ENCODE measurements around the gene FAHD2A. TPM values are rescaled to one million over a fixed set of nuclear protein-coding genes. Genes with fewer than 3 reads are reported as not detected.

FAHD2A gene
- polyA plus RNA-seq, 2 donors = 9.3 to 11.9 TPM

DNA sequence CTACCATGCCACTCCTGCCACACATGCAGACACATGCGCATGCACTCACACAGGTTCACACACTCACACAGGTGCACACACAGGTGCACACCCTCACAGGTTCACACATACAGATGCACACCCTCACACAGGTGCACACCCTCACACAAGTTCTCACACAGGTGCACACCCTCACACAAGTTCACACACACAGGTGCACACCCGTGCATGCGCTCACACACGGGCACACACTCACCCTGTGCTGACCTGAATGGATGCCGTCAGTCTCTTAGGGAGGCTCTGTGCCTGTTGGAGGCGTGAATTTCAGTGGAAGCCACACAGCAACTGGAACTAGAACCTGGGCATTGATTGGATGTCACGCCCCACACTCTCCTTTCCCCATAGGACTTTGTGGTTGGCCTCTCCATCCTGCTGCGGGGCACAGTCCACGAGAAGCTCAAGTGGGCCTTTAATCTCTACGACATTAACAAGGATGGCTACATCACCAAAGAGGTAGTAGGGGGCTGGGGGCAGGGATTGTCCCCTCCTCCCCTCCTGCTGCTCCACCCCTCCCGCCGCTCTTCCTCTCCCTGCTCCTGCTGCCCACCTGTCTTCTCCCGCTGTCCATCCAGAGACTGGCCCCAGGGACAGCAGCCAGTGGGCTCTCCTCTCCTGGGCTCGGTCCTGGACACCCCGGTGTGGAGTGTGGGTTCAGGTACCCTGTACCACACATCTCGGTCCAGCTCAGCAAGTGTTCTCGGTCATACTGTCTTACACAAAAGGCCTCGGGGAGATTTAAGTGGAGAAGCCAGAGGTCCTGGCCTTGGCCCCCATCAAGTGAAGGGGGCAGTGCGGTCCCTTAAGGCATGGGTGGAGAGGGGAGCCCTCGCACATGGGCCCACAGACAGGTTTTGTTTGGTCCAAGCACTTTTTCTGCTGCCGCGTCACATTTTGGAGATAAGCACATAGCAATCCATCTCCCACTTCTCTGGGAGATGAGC, 21.0 kb upstream of the FAHD2A start:
- Histone ChIP-seq H3K36me3 (ENCODE audit: control insufficient read depth in 2 of 2, insufficient read depth in 2 of 2, low read length in 1 of 2) (no peaks in the 10 kb centered on the region), H3K4me1 (ENCODE audit: control insufficient read depth in 2 of 2, insufficient read depth in 2 of 2, low read length in 1 of 2) (peaks cover 0 to 12% of the 10 kb centered on the region in 2 donors), H3K27ac (ENCODE audit: low read depth in 2 of 2, low read length in 1 of 2) (no peak overlapping the region), H3K9me3 (ENCODE audit: control insufficient read depth in 2 of 2, insufficient read depth in 1 of 2, low read depth in 1 of 2, low read length in 1 of 2) (peaks cover 0 to 2% of the 10 kb centered on the region in 2 donors), H3K4me3 (ENCODE audit: low read depth in 1 of 2, low read length in 2 of 2) (no peak overlapping the region), H3K27me3 (ENCODE audit: control insufficient read depth in 1 of 2, insufficient read depth in 2 of 2, low read length in 2 of 2) (no peaks in the 10 kb centered on the region)
- 84 to 89% methylated on average over 20 to 22 of the region's 22 CpGs for WGBS, 2 donors

DNA sequence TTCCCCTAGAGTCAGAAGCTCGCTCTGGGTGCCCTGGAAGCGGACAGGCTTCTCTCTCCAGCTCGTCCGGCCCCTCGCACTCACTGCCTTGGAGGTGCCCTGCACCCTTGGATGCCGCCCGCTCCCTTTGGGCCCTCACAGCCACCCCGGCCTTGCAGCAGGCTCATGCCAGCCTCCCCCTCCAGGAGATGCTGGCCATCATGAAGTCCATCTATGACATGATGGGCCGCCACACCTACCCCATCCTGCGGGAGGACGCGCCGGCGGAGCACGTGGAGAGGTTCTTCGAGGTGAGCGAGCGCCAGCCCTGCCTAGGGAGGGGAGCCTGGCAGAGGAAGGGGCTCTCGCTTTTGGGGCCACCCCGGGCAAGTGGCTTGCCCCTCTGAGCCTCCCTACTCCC, 20.3 kb upstream of the FAHD2A start:
- H3K27me3 ChIP-seq (ENCODE audit: control insufficient read depth in 1 of 2, insufficient read depth in 2 of 2, low read length in 2 of 2) = no peaks in the 10 kb centered on the region
- peaks cover 0 to 2% of the 10 kb centered on the region in 2 donors for H3K9me3 ChIP-seq (ENCODE audit: control insufficient read depth in 2 of 2, insufficient read depth in 1 of 2, low read depth in 1 of 2, low read length in 1 of 2)
- H3K4me1 ChIP-seq (ENCODE audit: control insufficient read depth in 2 of 2, insufficient read depth in 2 of 2, low read length in 1 of 2) = peaks cover 0 to 12% of the 10 kb centered on the region in 2 donors
- 94 to 96% methylated on average over 20 of the region's 20 CpGs for WGBS, 2 donors
- H3K4me3 ChIP-seq (ENCODE audit: low read depth in 1 of 2, low read length in 2 of 2) = no peak overlapping the region
- no peaks in the 10 kb centered on the region for H3K36me3 ChIP-seq (ENCODE audit: control insufficient read depth in 2 of 2, insufficient read depth in 2 of 2, low read length in 1 of 2)
- H3K27ac ChIP-seq (ENCODE audit: low read depth in 2 of 2, low read length in 1 of 2) = no peak overlapping the region

DNA sequence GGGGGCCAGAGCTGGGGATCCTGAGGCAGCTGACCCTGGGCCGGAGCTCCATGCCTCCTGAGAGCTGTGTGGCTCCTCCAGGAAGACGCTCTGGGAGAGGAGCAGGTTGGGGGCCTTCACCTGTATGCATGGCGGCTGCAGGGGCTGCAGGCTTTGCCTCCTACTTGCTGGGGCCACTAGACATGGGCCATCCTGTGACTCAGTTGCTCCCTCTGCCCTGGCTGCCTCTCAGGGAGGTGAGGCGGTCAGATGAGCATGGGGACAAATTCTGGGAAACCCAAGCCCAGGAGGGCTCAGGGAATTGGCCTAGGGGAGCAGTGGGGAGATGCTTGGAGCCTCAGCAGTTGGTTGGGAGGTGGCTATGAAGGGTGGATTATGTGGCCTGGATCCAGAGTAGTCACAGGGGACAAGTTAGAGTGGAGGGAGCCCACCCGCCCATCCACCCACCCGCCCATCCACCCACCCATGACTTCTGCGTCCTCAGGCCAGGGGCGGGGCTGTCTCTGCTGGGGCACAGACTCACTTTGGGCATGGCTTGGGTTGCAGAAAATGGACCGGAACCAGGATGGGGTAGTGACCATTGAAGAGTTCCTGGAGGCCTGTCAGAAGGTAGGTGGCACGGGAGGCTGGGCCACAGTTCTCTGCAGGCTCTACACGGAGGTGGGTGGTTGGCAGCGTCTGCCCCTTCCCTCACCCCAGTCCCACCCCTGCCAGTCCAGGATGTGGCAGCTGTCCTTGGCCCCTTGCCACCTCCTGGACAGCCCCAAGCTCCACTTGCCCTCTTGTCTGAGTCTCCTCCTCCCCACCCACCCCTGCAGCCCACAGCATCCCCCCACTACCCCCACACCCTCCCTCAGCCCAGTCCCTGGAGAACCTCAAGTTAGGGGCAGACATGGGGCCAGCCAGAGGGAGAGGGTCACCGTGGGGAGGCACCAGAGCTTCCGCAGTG, 19.5 kb upstream of the FAHD2A start:
- Histone ChIP-seq H3K27me3 (ENCODE audit: control insufficient read depth in 1 of 2, insufficient read depth in 2 of 2, low read length in 2 of 2) (no peaks in the 10 kb centered on the region), H3K4me1 (ENCODE audit: control insufficient read depth in 2 of 2, insufficient read depth in 2 of 2, low read length in 1 of 2) (peaks cover 0 to 12% of the 10 kb centered on the region in 2 donors), H3K36me3 (ENCODE audit: control insufficient read depth in 2 of 2, insufficient read depth in 2 of 2, low read length in 1 of 2) (no peaks in the 10 kb centered on the region), H3K27ac (ENCODE audit: low read depth in 2 of 2, low read length in 1 of 2) (no peak overlapping the region), H3K4me3 (ENCODE audit: low read depth in 1 of 2, low read length in 2 of 2) (no peak overlapping the region), H3K9me3 (ENCODE audit: control insufficient read depth in 2 of 2, insufficient read depth in 1 of 2, low read depth in 1 of 2, low read length in 1 of 2) (peaks cover 0 to 2% of the 10 kb centered on the region in 2 donors)
- WGBS, 2 donors = 88 to 91% methylated on average over 14 of the region's 14 CpGs

DNA sequence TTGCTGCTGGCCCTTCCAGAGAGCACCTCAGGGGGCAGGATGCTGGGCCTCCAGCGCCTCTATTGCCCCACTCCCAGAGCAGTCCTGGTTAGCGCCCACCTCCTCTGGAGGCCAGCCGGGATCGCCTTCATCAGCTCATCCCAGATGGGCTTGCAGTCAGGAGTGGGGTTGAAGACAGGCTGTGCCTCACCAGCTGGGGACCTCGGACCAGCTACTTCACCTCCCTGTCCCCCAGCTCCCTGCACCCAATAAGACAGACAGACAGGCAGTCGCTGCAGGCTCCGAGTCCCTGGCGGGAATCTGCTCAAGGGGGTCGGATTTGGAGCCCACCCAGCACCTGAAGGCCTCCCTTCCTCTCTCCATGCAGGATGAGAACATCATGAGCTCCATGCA, 18.9 kb upstream of the FAHD2A start:
- Histone ChIP-seq H3K9me3 (ENCODE audit: control insufficient read depth in 2 of 2, insufficient read depth in 1 of 2, low read depth in 1 of 2, low read length in 1 of 2) (peaks cover 0 to 2% of the 10 kb centered on the region in 2 donors), H3K36me3 (ENCODE audit: control insufficient read depth in 2 of 2, insufficient read depth in 2 of 2, low read length in 1 of 2) (no peaks in the 10 kb centered on the region), H3K27me3 (ENCODE audit: control insufficient read depth in 1 of 2, insufficient read depth in 2 of 2, low read length in 2 of 2) (no peaks in the 10 kb centered on the region), H3K27ac (ENCODE audit: low read depth in 2 of 2, low read length in 1 of 2) (no peak overlapping the region), H3K4me3 (ENCODE audit: low read depth in 1 of 2, low read length in 2 of 2) (no peak overlapping the region), H3K4me1 (ENCODE audit: control insufficient read depth in 2 of 2, insufficient read depth in 2 of 2, low read length in 1 of 2) (peaks cover 0 to 12% of the 10 kb centered on the region in 2 donors)
- WGBS, 2 donors = 83 to 89% methylated on average over 7 to 9 of the region's 9 CpGs

DNA sequence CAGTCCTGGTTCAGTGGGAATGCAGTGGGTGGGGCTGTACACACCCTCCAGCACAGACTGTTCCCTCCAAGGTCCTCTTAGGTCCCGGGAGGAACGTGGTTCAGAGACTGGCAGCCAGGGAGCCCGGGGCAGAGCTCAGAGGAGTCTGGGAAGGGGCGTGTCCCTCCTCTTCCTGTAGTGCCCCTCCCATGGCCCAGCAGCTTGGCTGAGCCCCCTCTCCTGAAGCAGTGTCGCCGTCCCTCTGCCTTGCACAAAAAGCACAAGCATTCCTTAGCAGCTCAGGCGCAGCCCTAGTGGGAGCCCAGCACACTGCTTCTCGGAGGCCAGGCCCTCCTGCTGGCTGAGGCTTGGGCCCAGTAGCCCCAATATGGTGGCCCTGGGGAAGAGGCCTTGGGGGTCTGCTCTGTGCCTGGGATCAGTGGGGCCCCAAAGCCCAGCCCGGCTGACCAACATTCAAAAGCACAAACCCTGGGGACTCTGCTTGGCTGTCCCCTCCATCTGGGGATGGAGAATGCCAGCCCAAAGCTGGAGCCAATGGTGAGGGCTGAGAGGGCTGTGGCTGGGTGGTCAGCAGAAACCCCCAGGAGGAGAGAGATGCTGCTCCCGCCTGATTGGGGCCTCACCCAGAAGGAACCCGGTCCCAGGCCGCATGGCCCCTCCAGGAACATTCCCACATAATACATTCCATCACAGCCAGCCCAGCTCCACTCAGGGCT, 17.5 kb upstream of the FAHD2A start:
- WGBS, 2 donors = 51 to 59% methylated on average over 12 of the region's 12 CpGs
- Histone ChIP-seq H3K4me1 (ENCODE audit: control insufficient read depth in 2 of 2, insufficient read depth in 2 of 2, low read length in 1 of 2) (peaks cover 0 to 12% of the 10 kb centered on the region in 2 donors), H3K4me3 (ENCODE audit: low read depth in 1 of 2, low read length in 2 of 2) (no peak overlapping the region), H3K27ac (ENCODE audit: low read depth in 2 of 2, low read length in 1 of 2) (no peak overlapping the region), H3K9me3 (ENCODE audit: control insufficient read depth in 2 of 2, insufficient read depth in 1 of 2, low read depth in 1 of 2, low read length in 1 of 2) (peaks cover 0 to 2% of the 10 kb centered on the region in 2 donors), H3K27me3 (ENCODE audit: control insufficient read depth in 1 of 2, insufficient read depth in 2 of 2, low read length in 2 of 2) (no peaks in the 10 kb centered on the region), H3K36me3 (ENCODE audit: control insufficient read depth in 2 of 2, insufficient read depth in 2 of 2, low read length in 1 of 2) (no peaks in the 10 kb centered on the region)

DNA sequence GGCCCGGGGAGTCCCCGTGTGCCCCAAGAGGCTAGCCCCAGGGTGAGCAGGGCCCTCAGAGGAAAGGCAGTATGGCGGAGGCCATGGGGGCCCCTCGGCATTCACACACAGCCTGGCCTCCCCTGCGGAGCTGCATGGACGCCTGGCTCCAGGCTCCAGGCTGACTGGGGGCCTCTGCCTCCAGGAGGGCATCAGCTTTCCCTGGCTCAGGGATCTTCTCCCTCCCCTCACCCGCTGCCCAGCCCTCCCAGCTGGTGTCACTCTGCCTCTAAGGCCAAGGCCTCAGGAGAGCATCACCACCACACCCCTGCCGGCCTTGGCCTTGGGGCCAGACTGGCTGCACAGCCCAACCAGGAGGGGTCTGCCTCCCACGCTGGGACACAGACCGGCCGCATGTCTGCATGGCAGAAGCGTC, 16.9 kb upstream of the FAHD2A start:
- Histone ChIP-seq H3K27ac (ENCODE audit: low read depth in 2 of 2, low read length in 1 of 2) (no peak overlapping the region), H3K4me1 (ENCODE audit: control insufficient read depth in 2 of 2, insufficient read depth in 2 of 2, low read length in 1 of 2) (peaks cover 0 to 12% of the 10 kb centered on the region in 2 donors), H3K9me3 (ENCODE audit: control insufficient read depth in 2 of 2, insufficient read depth in 1 of 2, low read depth in 1 of 2, low read length in 1 of 2) (peaks cover 0 to 2% of the 10 kb centered on the region in 2 donors), H3K27me3 (ENCODE audit: control insufficient read depth in 1 of 2, insufficient read depth in 2 of 2, low read length in 2 of 2) (no peaks in the 10 kb centered on the region), H3K4me3 (ENCODE audit: low read depth in 1 of 2, low read length in 2 of 2) (no peak overlapping the region), H3K36me3 (ENCODE audit: control insufficient read depth in 2 of 2, insufficient read depth in 2 of 2, low read length in 1 of 2) (no peaks in the 10 kb centered on the region)
- 83 to 86% methylated on average over 12 of the region's 12 CpGs for WGBS, 2 donors

DNA sequence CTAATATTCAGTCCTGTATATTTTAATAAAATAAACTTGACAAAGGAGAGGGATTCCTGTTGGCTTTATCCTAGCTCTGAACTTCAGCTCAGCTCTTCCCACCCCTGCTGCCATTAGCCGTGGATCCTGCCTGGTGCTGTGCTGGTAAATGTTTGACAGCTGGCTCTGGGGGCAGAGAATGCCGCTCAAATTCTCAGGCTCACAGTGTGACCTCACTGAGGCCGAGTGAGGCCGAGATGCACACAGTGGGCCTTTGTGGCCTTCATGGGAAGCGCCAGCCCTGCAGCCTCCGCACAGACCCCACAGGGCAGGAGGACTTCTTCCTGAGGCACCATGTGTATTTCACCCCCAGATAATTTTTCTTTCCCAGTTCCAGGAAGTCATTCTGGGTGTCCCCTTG, 16.5 kb upstream of the FAHD2A start:
- Histone ChIP-seq H3K36me3 (ENCODE audit: control insufficient read depth in 2 of 2, insufficient read depth in 2 of 2, low read length in 1 of 2) (no peaks in the 10 kb centered on the region), H3K27me3 (ENCODE audit: control insufficient read depth in 1 of 2, insufficient read depth in 2 of 2, low read length in 2 of 2) (no peaks in the 10 kb centered on the region), H3K27ac (ENCODE audit: low read depth in 2 of 2, low read length in 1 of 2) (no peak overlapping the region), H3K9me3 (ENCODE audit: control insufficient read depth in 2 of 2, insufficient read depth in 1 of 2, low read depth in 1 of 2, low read length in 1 of 2) (peaks cover 0 to 2% of the 10 kb centered on the region in 2 donors), H3K4me3 (ENCODE audit: low read depth in 1 of 2, low read length in 2 of 2) (no peak overlapping the region), H3K4me1 (ENCODE audit: control insufficient read depth in 2 of 2, insufficient read depth in 2 of 2, low read length in 1 of 2) (peaks cover 0 to 12% of the 10 kb centered on the region in 2 donors)
- WGBS, 2 donors = 78 to 79% methylated on average over 6 of the region's 6 CpGs

DNA sequence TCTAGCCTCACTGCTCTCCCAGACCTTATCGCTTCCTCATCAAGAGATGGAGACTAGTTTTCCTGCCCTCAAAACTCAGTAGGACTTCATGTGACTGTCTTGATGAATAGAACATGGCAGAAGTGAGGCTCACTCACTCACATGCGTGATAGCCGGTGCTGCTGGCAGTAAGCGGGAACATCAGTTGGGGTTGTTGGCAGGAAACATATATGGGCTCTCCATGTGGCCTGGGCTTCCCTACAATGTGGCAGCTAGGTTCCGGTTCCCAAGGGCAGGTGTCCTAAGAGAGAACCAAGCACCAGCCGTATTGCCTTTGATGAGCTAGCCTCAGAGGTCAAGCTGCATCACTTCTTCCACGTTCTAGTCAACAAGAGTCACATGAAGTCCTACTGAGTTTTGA, 15.2 kb upstream of the FAHD2A start:
- Histone ChIP-seq H3K27ac (ENCODE audit: low read depth in 2 of 2, low read length in 1 of 2) (no peak overlapping the region), H3K4me3 (ENCODE audit: low read depth in 1 of 2, low read length in 2 of 2) (no peak overlapping the region), H3K27me3 (ENCODE audit: control insufficient read depth in 1 of 2, insufficient read depth in 2 of 2, low read length in 2 of 2) (no peaks in the 10 kb centered on the region), H3K4me1 (ENCODE audit: control insufficient read depth in 2 of 2, insufficient read depth in 2 of 2, low read length in 1 of 2) (peaks cover 0 to 12% of the 10 kb centered on the region in 2 donors), H3K36me3 (ENCODE audit: control insufficient read depth in 2 of 2, insufficient read depth in 2 of 2, low read length in 1 of 2) (no peaks in the 10 kb centered on the region), H3K9me3 (ENCODE audit: control insufficient read depth in 2 of 2, insufficient read depth in 1 of 2, low read depth in 1 of 2, low read length in 1 of 2) (peaks cover 0 to 2% of the 10 kb centered on the region in 2 donors)
- WGBS, 2 donors = 93 to 95% methylated on average over 7 of the region's 7 CpGs
